ENCODE measurements around the gene NTN3.

The NTN3 gene

GRCh38 chr16:2468233-2468724 is 2.8 kb upstream of the NTN3 start:
- no peak for TF ChIP-seq CTCF (conservative IDR thresholded peaks at IDR 0.05; ENCODE audit: low read length)
- DNase-seq (ENCODE audit: low read depth) = no peak
- H3K4me3 ChIP-seq (ENCODE audit: low read length) = peak overlapping the region; percentile 53

GRCh38 chr16:2468725-2469398 is 2.2 kb upstream of the NTN3 start:
- no peak overlapping the region for H3K4me3 ChIP-seq (ENCODE audit: low read length)
- TF ChIP-seq CTCF (conservative IDR thresholded peaks at IDR 0.05; ENCODE audit: low read length) = no peak
- no peak for DNase-seq (ENCODE audit: low read depth)

- DNase-seq (ENCODE audit: low read depth) = no peak
- no peak for TF ChIP-seq CTCF (conservative IDR thresholded peaks at IDR 0.05; ENCODE audit: low read length)
- H3K4me3 ChIP-seq (ENCODE audit: low read length) = no peak overlapping the region
Measured at GRCh38 chr16:2469399-2470233, 1.5 kb upstream of the NTN3 start.

GRCh38 chr16:2470234-2470601 is 879 bp upstream of the NTN3 start:
- no peak overlapping the region for H3K4me3 ChIP-seq (ENCODE audit: low read length)
- DNase-seq (ENCODE audit: low read depth) = no peak
- TF ChIP-seq CTCF (conservative IDR thresholded peaks at IDR 0.05; ENCODE audit: low read length) = no peak

- no peak for TF ChIP-seq CTCF (conservative IDR thresholded peaks at IDR 0.05; ENCODE audit: low read length)
- DNase-seq (ENCODE audit: low read depth) = no peak
- H3K4me3 ChIP-seq (ENCODE audit: low read length) = no peak overlapping the region
Measured at GRCh38 chr16:2470603-2471015, 488 bp upstream of the NTN3 start.

- DNase-seq (ENCODE audit: low read depth) = no peak
- no peak for TF ChIP-seq CTCF (conservative IDR thresholded peaks at IDR 0.05; ENCODE audit: low read length)
- H3K4me3 ChIP-seq (ENCODE audit: low read length) = no peak overlapping the region
Measured at GRCh38 chr16:2471653-2472487, 773 bp downstream of the NTN3 start.
